PC-3 (cell line): Measurements from ENCODE around the gene NELFE. TPM values are rescaled to one million over a fixed set of nuclear protein-coding genes. Genes with fewer than 3 reads are reported as not detected.
A peak's percentile ranks its signal among the peaks of the same experiment; 100 is the strongest.

Experiments used
- ATAC-seq: fragments of 200-7000 bp; cut with Tn5 transposase; 2 replicates; pipeline ENCODE4 v1.9.1; 2020; ENCODE audit warnings: mild to moderate bottlenecking, moderate library complexity
- BruUV-seq: library from RNA; stranded (reverse); fragments of 400-500 nt; replicated peaks from 2 replicates; lab custom pipeline; 2021; lab: Mats Ljungman, UMichigan
- CTCF ChIA-PET: fragments of 300-600 bp; sonication (Branson Sonifier 250); formaldehyde crosslinking; loops from one replicate; lab custom pipeline; 2022; ENCODE audit warnings: antibody characterized with exemption; lab: Charles Lee
- POLR2A ChIA-PET: fragments of 300-600 bp; sonication (Branson Sonifier 250); formaldehyde crosslinking; loops from one replicate; lab custom pipeline; 2022; ENCODE audit warnings: antibody characterized with exemption; ENCODE audit not compliant: unreplicated experiment; lab: Charles Lee
- DNase-seq: peaks from one replicate; pipeline ENCODE4 v3.0.0-alpha.2; 2015
- H2AFZ ChIP-seq: fragments of 300-600 bp; sonication (generic); 2 replicates; pipeline ENCODE4 v1.6.0; 2016; ENCODE audit warnings: antibody characterized with exemption, low read length
- H3F3A ChIP-seq: fragments of 300-600 bp; sonication (generic); one replicate; pipeline ENCODE4 v1.6.0; 2017; ENCODE audit warnings: antibody characterized with exemption, low read length, control low read depth, mild to moderate bottlenecking; ENCODE audit not compliant: unreplicated experiment
- H3K27ac ChIP-seq: fragments of 300-600 bp; sonication (generic); 2 replicates; pipeline ENCODE4 v1.5.1; 2016; ENCODE audit warnings: mild to moderate bottlenecking, low read length
- H3K27me3 ChIP-seq: fragments of 300-600 bp; sonication (generic); 2 replicates; pipeline ENCODE4 v1.6.1; 2016; ENCODE audit warnings: low read length, mixed read lengths
- H3K36me3 ChIP-seq: fragments of 300-600 bp; sonication (generic); 2 replicates; pipeline ENCODE4 v1.6.1; 2016; ENCODE audit warnings: low read depth, mixed run types, low read length, mixed read lengths
- H3K4me1 ChIP-seq: fragments of 300-600 bp; sonication (generic); 2 replicates; pipeline ENCODE4 v1.5.1; 2016; ENCODE audit warnings: low read length; ENCODE audit not compliant: insufficient read depth
- H3K4me2 ChIP-seq: fragments of 300-600 bp; sonication (generic); 2 replicates; pipeline ENCODE4 v1.6.0; 2016; ENCODE audit warnings: low read length
- H3K4me3 ChIP-seq: fragments of 300-600 bp; sonication (generic); 2 replicates; pipeline ENCODE4 v1.5.1; 2016; ENCODE audit warnings: mild to moderate bottlenecking, low read length, mixed read lengths
- H3K79me2 ChIP-seq: fragments of 300-600 bp; sonication (generic); 2 replicates; pipeline ENCODE4 v1.6.1; 2017; ENCODE audit warnings: low read length, mixed read lengths
- H3K9ac ChIP-seq: fragments of 300-600 bp; sonication (generic); 2 replicates; pipeline ENCODE4 v1.6.0; 2016; ENCODE audit warnings: mild to moderate bottlenecking, low read length
- H3K9me2 ChIP-seq: fragments of 300-600 bp; sonication (generic); replicated peaks from 2 replicates; pipeline ENCODE4 v1.6.1; 2016; ENCODE audit warnings: mixed run types, low read length, mixed read lengths
- H3K9me3 ChIP-seq: fragments of 300-600 bp; sonication (generic); 2 replicates; pipeline ENCODE4 v1.6.1; 2016; ENCODE audit warnings: low read length, mixed read lengths
- H4K20me1 ChIP-seq: fragments of 300-600 bp; sonication (generic); 2 replicates; pipeline ENCODE4 v1.6.1; 2016; ENCODE audit warnings: low read length, mixed read lengths
- EZH2 ChIP-seq: fragments of 300-600 bp; sonication (generic); IDR thresholded peaks from one replicate; pipeline ENCODE4 v1.6.1; 2017; ENCODE audit warnings: antibody characterized with exemption, mild to moderate bottlenecking, low read length; ENCODE audit not compliant: unreplicated experiment
- EZH2phosphoT487 ChIP-seq: fragments of 300-600 bp; sonication (generic); IDR thresholded peaks from 2 replicates; pipeline ENCODE4 v1.6.1; 2018; ENCODE audit warnings: mild to moderate bottlenecking, antibody characterized with exemption, low read length, borderline replicate concordance
- intact Hi-C: fragments of 100-400 bp; cut with micrococcal nuclease; formaldehyde crosslinking; loops from 2 replicates; pipeline ENCODE4 v1.9.0; 2023
- total RNA-seq: library from RNA; depleted of rRNA; stranded (reverse); fragments of >200 nt; gene quantifications from 2 replicates; pipeline ENCODE4 v1.2.3, GENCODE V29; 2014
- TF ChIP-seq, protein P1 (sequence below): fragments of 300-600 bp; sonication (generic); conservative IDR thresholded peaks from 2 replicates; pipeline ENCODE4 v1.5.1; 2017; ENCODE audit warnings: antibody characterized with exemption, low read depth, mild to moderate bottlenecking, low read length

Gene NELFE
- total RNA-seq, 1 experiment from 2014 or later: 132 TPM

GRCh38 chr6:31946370-31946885 is 12.3 kb downstream of the NELFE start:
- Histone ChIP-seq H3K4me1 (peaks cover 23% of the 10 kb centered on the region), H3K9me3 (no peaks in the 10 kb centered on the region), H3K9me2 (no peaks in the 10 kb centered on the region), H3K79me2 (no peaks in the 10 kb centered on the region), H2AFZ (no peak overlapping the region), H3F3A (no peaks in the 10 kb centered on the region), H3K36me3 (peaks cover 5% of the 10 kb centered on the region), H3K4me2 (no peak overlapping the region), H3K27me3 (no peaks in the 10 kb centered on the region), H3K27ac (peak overlapping the region; percentile 81), H3K9ac (no peak overlapping the region; the same call in 1 of the 2 replicates), H3K4me3 (no peak overlapping the region), H4K20me1 (no peaks in the 10 kb centered on the region)
- TF ChIP-seq, protein P1, sequence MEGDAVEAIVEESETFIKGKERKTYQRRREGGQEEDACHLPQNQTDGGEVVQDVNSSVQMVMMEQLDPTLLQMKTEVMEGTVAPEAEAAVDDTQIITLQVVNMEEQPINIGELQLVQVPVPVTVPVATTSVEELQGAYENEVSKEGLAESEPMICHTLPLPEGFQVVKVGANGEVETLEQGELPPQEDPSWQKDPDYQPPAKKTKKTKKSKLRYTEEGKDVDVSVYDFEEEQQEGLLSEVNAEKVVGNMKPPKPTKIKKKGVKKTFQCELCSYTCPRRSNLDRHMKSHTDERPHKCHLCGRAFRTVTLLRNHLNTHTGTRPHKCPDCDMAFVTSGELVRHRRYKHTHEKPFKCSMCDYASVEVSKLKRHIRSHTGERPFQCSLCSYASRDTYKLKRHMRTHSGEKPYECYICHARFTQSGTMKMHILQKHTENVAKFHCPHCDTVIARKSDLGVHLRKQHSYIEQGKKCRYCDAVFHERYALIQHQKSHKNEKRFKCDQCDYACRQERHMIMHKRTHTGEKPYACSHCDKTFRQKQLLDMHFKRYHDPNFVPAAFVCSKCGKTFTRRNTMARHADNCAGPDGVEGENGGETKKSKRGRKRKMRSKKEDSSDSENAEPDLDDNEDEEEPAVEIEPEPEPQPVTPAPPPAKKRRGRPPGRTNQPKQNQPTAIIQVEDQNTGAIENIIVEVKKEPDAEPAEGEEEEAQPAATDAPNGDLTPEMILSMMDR: no peak
- no peak for TF ChIP-seq EZH2
- no peak for TF ChIP-seq EZH2phosphoT487
- intact Hi-C loops: no loop called here
- ATAC-seq (no peak), DNase-seq (no peak)
- POLR2A ChIA-PET: no interaction called here
- BruUV-seq: no TSS peak
- CTCF ChIA-PET: no interaction called here

DNA sequence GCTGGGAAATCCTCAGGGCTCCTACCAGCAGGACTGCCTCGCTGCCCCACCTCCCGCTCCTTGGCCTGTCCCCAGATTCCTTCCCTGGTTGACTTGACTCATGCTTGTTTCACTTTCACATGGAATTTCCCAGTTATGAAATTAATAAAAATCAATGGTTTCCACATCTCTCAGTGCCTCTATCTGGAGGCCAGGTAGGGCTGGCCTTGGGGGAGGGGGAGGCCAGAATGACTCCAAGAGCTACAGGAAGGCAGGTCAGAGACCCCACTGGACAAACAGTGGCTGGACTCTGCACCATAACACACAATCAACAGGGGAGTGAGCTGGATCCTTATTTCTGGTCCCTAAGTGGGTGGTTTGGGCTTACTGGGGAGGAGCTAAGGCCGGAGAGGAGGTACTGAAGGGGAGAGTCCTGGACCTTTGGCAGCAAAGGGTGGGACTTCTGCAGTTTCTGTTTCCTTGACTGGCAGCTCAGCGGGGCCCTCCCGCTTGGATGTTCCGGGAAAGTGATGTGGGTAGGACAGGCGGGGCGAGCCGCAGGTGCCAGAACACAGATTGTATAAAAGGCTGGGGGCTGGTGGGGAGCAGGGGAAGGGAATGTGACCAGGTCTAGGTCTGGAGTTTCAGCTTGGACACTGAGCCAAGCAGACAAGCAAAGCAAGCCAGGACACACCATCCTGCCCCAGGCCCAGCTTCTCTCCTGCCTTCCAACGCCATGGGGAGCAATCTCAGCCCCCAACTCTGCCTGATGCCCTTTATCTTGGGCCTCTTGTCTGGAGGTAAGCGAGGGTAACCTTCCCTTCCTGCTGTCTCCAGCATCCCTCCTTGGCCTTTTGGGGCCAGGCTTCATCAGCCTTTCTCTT is 13.0 kb downstream of the NELFE start, which contains the start of gene CFB:
Gene CFB, plus strand, starts transcription at position 589 of the 863 bp plus-strand sequence. Its CDS starts 127 bp downstream, at position 716.
- ATAC-seq (peak; percentile 83), DNase-seq (peak; percentile 79)
- CTCF ChIA-PET: no interaction called here
- Histone ChIP-seq H3K36me3 (no peaks in the 10 kb centered on the region), H3K9me3 (no peaks in the 10 kb centered on the region), H3K4me1 (peaks cover 23% of the 10 kb centered on the region), H3K27ac (peak within 1 kb of the TSS; percentile 81), H3K4me3 (peak within 1 kb of the TSS; percentile 29; the same call in 1 of the 2 replicates), H3K27me3 (no peaks in the 10 kb centered on the region), H4K20me1 (no peaks in the 10 kb centered on the region), H3K9me2 (no peaks in the 10 kb centered on the region), H3K9ac (peak within 1 kb of the TSS; percentile 34; the same call in 1 of the 2 replicates), H3F3A (no peaks in the 10 kb centered on the region), H3K79me2 (no peaks in the 10 kb centered on the region), H2AFZ (peak within 1 kb of the TSS; percentile 59; the same call in 1 of the 2 replicates), H3K4me2 (peak within 1 kb of the TSS; percentile 74)
- no TSS peak for BruUV-seq
- POLR2A ChIA-PET: no interaction called here
- TF ChIP-seq EZH2: no peak
- no peak for TF ChIP-seq EZH2phosphoT487
- TF ChIP-seq, protein P1: no peak
- intact Hi-C loops: no loop called here
